Kidney glomerular epithelial cell (primary cell): ENCODE results near the gene RPSA.
"Not testable (repeated sequence)": the region's sequence is repeated elsewhere in the genome, so short reads cannot be mapped to it uniquely, and the experiment has no call there.

Source experiments
- DNase-seq: peaks from one replicate; lab custom pipeline; 2025; lab: John Stamatoyannopoulos, UW

RPSA gene

DNA sequence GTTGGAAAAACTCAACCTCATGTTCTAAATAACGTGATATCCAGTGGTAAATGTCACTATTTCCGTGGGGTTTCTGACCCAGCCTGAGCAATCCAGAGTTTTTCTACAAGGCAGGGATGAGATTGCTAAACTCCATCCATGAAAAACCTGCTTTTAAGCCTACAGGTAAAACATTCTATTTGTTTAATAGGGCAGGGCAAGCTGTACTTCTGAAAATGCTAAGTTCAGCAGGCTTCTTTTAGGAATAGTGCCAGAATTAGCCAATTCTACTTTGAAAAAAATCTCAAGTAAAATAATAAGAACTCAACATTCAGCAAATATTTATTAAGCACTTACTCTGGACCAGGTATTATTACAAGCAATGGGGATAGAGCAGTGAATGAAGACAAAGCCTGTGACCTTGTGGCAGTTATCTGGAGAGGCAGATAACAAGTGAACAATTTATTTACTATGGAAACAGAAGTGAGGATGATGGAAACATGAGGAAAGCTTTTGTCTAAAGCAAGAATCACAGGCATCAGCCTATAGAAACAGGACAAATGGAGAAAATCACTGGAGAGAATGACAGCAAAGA, 13.3 kb downstream of the RPSA start:
- no peak for DNase-seq

DNA sequence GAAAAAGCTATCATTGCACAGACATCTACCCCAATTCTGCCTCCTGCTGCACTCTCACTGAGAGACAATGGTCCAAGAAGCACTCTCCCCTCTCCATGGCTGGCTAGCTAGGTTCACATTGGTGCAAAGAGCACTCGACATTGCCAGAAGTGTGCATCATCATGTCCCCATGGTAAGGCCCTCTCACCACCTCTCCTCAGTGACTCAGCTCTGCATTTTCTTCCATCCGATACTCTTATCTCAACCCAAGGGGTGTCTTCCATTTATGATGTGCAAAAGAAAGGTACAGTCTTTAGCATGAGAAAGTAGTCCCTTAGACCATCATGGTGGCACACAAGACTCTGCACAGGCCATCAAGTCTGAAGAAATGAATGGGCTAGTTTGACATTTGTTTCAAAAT, 14.0 kb downstream of the RPSA start:
- DNase-seq: no peak

DNA sequence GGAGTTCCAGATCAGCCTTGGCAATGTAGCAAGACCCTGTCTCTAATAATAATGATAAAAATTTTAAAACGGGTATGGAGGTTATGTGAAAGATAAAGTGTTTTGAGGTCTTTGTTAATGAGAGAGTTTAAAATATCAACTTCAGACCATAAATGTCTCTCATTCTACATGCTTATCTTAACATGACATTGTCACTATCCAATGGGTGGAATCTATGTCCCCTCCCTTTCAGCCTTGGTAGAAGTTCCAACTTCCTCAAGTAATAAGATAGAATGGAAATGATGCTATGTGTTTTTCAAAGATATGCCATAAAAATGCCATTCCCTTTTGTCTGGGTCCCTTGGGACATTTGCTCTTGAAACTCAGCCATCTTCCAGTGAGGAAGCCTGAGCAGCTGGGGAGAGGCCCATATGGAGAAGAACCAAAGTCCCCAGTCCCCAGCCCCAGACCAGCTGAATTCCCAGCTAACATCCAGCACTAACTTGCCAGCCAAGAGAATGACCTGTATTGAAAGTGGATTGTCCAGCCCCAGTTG, 17.0 kb downstream of the RPSA start:
- no peak for DNase-seq

GRCh38 chr3:39426312-39426711, 19.8 kb downstream of the RPSA start:
- DNase-seq: no peak

- DNase-seq: no peak
Measured at GRCh38 chr3:39427506-39427905, 21.0 kb downstream of the RPSA start.

DNA sequence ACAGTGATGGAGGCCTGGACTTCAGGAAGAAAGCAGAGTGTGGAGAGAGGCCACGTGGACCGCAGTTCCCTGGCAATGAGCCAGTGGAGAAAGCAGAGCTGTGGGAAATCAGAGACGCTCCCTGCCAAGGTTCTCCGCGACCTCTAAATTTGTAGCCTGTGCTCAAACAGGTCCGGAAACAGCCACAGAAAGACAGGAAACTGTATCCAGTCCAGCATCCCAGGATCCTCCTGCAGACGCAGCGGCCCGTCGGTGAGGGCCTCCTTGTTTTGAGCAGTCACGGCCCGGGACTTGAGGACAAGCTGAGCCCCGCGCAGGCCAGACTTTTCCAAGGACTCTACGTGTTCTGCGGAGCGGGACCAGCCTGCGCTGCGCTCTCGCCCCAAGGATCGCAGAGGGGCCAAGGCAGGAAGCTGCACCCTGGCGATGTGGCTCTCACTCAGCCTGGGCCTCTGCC, 22.3 kb downstream of the RPSA start:
- no peak for DNase-seq

DNA sequence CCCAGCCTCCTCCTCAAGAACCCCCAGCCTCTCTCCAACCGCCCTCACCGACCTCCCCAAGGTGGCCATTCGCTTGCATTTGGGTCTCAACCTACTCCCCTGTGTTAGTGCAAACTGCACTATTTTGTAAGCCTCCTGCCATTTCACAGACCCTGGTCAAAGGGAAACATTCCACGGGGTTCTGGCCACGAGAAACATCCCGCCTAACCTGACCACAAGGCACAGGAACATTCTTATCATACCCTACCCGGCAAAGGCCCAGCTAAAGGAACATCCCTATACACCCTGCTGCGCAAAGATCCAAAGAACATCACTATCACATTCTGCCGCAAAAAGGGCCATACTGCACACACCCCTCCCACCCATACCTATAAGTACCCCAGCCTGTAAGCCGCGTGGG, 22.9 kb downstream of the RPSA start:
- DNase-seq: no peak

DNA sequence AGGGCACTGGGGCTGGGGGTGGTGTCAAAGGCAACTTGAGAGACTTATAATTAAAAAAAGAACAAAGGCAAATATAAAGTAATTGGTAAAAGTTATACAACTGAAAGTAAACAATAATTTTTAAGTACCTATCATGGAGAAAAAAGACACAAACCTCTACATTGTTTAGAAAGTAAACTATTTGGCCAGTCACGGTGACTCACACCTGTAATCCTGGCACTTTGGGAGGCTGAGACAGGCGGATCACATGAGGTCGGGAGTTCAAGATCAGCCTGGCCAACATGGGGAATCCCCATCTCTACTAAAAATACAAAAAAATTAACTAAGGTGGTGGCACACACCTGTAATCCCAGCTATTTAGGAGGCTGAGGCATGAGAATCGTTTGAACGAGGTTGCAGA, 25.8 kb downstream of the RPSA start:
- no peak for DNase-seq

DNA sequence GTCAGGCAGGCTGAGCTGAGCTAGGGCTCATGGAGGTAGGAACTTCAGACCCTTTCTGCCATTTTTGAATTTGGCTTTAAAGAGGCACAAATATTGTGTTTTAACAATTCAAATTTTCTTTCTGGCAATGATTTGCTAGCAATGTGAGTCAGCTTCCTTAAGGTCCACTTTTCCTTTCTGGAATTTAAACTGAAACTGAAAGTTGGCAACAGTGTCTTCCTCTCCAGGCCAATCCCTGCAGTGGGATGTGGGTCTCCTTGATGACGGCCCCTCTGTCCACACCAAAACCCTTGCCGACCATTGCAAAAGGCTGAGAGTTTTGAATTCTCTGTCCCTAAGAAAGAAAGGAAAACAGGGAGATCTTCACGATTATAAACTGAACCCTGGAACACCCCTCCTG, 27.1 kb downstream of the RPSA start:
- DNase-seq: peak; percentile 54

- no peak for DNase-seq
Measured at GRCh38 chr3:39434574-39434973, 28.1 kb downstream of the RPSA start.

DNA sequence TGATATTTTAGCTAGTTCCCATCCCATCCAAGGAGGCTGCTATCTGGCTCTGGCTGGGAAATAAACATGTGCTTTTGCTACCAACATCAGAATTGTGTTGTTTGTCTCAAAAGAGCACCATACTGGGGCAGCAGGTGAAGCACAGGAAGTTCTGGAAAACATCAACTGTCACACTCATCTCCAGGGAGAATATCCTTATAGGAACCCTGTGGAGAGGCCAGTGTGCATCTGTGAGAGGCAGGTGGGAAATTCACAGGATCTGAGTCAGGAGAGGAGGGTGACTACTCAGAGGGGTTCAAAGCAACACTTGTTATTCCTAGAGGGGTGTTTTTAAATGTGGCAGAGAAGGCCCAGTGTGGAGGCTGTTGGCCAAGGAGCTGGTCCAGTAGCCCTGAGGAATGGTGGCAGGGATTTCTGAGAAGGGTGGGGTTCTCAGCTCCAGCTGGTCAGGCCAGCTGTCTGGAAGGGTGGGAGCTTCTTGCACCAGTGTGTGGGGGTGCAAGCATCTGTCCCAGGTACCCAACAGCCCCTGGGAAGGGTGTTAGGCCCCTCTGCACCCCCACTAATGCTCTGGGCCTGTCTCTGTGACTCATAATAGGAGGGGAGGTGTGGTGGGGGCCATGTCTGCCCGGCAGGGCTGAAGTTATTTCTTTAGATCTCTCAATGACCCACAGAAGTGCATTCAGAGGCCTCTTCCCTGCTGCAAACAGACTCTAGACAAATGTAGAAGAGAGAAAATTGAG, 28.7 kb downstream of the RPSA start:
- DNase-seq: no peak

- DNase-seq: no peak
Measured at GRCh38 chr3:39438880-39439279, 32.4 kb downstream of the RPSA start.

DNA sequence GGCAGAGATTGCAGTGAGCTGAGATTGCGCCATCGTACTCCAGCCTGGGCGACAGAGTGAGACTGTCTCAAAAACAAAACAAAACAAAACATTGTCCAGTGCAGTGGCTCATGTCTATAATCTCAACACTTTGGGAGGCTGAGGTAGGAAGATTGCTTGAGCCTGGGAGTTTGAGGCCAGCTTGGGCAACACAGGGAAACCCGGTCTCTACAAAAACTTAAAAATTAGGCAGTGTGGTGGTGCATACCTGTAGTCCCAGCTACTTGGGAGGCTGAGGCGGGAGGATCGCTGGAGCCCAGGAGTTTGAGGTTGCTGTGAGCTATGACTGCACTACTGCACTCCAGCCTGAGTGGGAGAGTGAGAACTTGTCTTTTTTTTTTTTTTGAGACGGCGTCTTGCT, 33.8 kb downstream of the RPSA start:
- no peak for DNase-seq

DNA sequence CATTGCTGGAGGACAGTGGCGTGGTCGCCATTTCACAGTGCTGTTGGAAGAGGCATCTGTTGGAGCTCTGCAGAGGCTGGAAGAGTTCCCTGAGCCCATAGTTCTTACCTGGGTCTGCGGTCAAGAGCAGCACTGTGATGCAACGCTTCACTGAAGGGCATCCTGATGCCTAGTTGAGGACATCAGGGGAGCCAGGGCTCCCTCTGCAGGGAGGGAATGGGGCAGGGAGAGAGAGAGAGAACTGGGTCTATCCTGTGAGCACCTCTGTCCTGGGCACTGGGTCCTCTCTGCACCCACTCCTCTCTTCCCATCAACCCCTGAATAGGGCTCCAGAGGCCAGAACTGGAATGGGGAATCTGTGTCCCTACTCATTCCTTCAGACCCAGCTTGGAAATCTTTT, 37.0 kb downstream of the RPSA start:
- DNase-seq: no peak

GRCh38 chr3:39445927-39446326, 39.4 kb downstream of the RPSA start:
- no peak for DNase-seq

DNA sequence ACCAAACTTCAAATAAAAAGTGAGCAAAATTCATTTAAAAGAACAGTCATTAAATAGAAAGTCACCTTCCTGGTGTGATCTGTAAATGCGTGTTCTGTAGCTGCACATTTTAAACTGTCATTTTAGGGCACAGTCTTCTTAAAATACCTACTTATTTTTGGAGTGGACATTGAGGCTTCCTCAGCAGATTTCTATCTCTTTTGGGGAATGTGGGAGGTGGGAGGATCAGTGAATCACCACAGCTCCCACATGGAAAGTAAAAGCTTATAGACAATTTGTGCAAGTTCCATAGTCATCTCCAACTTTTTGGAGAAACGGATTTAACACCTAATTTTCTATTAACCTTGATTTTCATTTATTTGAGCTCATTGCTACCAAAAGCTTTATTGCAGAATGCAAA, 39.9 kb downstream of the RPSA start:
- DNase-seq: no peak

DNA sequence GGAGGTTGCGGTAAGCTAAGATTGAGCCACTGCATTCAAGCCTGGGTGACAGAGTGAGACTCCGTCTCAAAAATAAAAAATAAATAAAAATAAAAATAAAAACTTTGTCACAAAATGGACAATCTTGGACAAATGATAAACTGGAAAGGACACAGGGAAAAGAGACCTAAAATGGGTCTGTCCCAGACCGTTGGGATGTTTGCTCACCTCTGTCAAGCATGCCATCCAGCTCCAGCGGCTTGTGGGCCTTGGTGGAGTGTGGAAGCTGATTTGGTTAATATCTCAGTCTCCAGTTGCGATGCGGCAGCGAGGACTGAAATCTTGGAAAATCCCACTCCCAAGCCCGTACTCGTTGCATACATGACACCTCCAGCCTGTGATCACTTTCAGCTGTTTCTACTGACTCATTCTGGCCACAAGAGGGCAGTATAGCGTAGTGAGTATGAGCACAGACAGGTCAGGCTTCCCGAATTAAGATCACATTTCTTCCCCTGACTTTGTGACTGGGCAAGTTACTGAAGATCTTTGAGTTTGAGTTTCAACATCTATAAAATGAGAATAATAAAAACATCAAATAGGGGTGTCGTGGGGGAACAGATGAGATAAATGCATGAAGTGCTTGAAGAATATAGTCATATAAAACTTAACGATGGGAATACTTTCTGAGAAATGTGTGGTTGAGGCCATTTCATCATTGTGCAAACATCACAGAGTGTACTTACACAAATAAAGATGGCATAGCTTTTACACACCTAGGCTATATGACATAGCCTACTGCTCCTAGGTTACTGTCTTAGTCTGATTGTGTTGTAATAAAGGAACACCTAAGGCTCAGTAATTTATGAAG, 41.3 kb downstream of the RPSA start:
- peak; percentile 76 for DNase-seq

DNA sequence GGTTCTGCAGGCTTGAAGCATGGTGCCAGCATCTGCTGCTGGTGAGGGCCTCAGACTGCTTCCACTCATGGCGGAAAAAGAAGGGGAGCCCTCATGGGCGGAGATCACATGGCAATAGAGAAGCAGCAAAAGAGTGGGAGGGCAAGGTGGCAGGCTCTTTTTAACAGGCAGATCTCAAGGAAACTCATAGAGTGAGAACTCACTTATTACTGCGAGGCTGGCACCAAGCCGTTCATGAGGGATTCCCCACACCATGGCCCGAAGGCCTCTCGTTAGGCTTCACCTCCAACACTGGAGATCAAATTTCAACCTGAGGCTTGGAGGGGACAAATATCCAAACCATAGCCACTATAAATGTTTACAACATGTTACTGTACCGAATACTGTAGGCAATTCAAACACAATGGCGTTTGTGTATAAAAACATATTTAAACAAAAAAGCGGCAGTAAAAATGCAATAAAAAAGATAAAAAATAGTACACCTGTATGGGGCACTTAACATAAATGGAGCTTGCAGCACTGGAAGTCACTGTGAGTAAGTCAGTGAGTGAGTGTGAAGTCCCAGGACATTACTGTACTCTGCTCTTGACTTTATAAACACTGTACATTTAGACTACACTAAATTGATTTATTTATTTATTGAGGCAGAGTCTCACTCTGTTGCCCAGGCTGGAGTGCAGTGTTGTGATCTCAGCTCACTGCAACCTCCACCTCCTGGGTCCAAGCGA, 42.1 kb downstream of the RPSA start:
- no peak for DNase-seq

GRCh38 chr3:39449796-39450195, 43.3 kb downstream of the RPSA start:
- DNase-seq: no peak

- DNase-seq: no peak
Measured at GRCh38 chr3:39453134-39453533, 46.6 kb downstream of the RPSA start.

DNA sequence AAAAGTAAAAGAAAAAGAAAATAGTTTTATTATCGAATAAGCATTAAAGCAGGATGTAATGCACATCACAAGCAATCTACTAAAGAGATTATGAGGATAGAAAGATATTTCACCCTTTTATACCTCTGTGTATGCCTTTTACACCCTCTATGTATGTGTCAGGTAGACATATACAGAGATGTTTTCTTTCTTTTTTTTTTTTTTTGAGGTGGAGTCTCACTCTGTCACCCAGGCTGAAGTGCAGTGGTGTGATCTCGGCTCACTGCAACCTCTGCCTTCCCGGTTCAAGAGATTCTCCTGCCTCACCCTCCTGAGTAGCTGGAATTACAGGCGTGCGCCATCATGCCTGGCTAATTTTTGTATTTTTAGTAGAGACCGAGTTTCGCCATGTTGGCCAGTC, 47.4 kb downstream of the RPSA start:
- not testable (repeated sequence) for DNase-seq

DNA sequence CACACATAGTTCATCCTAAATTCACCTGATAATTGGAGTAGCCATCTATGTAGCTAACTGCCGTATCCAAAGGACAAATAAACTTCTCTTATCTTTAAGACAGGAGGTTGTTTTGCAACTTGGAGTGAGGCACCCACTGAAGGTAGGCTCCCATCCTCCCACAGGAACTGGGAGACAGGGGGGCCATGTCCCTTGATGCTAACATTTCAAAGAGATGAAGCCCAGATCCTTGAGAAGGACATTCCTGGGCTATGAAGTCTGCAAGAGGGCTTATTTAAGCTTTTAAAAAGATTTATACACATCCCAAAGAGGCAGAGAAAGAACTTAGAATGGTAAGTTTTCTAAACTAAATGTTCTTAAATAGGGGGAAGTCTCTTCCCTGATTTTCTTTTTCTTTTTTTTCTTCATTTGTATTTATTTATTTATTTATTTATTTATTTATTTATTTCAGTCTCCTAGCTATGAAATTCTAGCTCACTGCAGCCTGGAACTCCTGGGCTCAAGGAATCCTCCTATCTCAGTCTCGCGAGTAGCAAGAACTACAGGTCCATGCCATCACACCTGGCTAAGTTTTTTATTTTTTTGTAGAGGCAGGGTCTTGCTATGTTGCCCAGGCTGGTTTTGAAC, 48.2 kb downstream of the RPSA start:
- no peak for DNase-seq
